Caco-2 (cell line): Measurements from ENCODE around the gene CPLX1. TPM values are rescaled to one million over a fixed set of nuclear protein-coding genes. Genes with fewer than 3 reads are reported as not detected.

ENCODE experiments used
- BruUV-seq: library from RNA; stranded (reverse); fragments of 400-500 nt; replicated peaks from 2 replicates; lab custom pipeline; 2021; lab: Mats Ljungman, UMichigan
- CTCF ChIA-PET: fragments of 300-600 bp; sonication (Branson Sonifier 250); formaldehyde crosslinking; loops from one replicate; lab custom pipeline; 2022; ENCODE audit warnings: antibody characterized with exemption; lab: Charles Lee
- POLR2A ChIA-PET: fragments of 300-600 bp; sonication (Branson Sonifier 250); formaldehyde crosslinking; loops from one replicate; lab custom pipeline; 2022; ENCODE audit warnings: antibody characterized with exemption; lab: Charles Lee
- DNase-seq, 2 experiments: peaks; one replicate each; pipeline versions ENCODE4 v3.0.0 to v3.0.0-alpha.2; 2020 to 2022
- H3K27me3 ChIP-seq: replicated peaks from 2 replicates; pipeline ENCODE4 v1.6.0; 2011; ENCODE audit warnings: low read length; ENCODE audit not compliant: control insufficient read depth, insufficient read depth
- H3K36me3 ChIP-seq: 2 replicates; pipeline ENCODE4 v1.5.1; 2011; ENCODE audit warnings: low read length; ENCODE audit not compliant: control insufficient read depth, insufficient read depth
- H3K4me1 ChIP-seq: fragments of 250-450 bp; sonication (Bioruptor Pico); 2 replicates; pipeline ENCODE4 v1.5.1; 2020; ENCODE audit warnings: mild to moderate bottlenecking
- H3K4me3 ChIP-seq: 2 replicates; pipeline ENCODE4 v1.5.1; 2011; ENCODE audit warnings: low read depth, mild to moderate bottlenecking, control low read depth, low read length
- H3K9me3 ChIP-seq: fragments of 250-450 bp; sonication (Bioruptor Pico); 2 replicates; pipeline ENCODE4 v1.5.1; 2020; ENCODE audit warnings: mild to moderate bottlenecking, moderate library complexity
- H3K27ac Mint-ChIP-seq: one replicate; pipeline ENCODE4 v1.8.0; 2022; ENCODE audit warnings: mixed read lengths; ENCODE audit not compliant: unreplicated experiment
- H3K27me3 Mint-ChIP-seq: one replicate; pipeline ENCODE4 v1.8.0; 2022; ENCODE audit warnings: mixed read lengths; ENCODE audit not compliant: insufficient read depth, unreplicated experiment
- H3K36me3 Mint-ChIP-seq: one replicate; pipeline ENCODE4 v1.8.0; 2022; ENCODE audit warnings: mild to moderate bottlenecking, mixed read lengths; ENCODE audit not compliant: insufficient read depth, unreplicated experiment
- H3K4me1 Mint-ChIP-seq: one replicate; pipeline ENCODE4 v1.8.0; 2022; ENCODE audit warnings: low read depth, mixed read lengths; ENCODE audit not compliant: unreplicated experiment
- H3K4me3 Mint-ChIP-seq: one replicate; pipeline ENCODE4 v1.8.0; 2022; ENCODE audit warnings: mild to moderate bottlenecking, moderate library complexity, mixed read lengths; ENCODE audit not compliant: unreplicated experiment
- H3K9me3 Mint-ChIP-seq: one replicate; pipeline ENCODE4 v1.8.0; 2022; ENCODE audit warnings: mixed read lengths; ENCODE audit not compliant: unreplicated experiment
- intact Hi-C: fragments of 100-400 bp; cut with micrococcal nuclease; formaldehyde crosslinking; loops from one replicate; pipeline ENCODE4 v1.10.0; 2022; ENCODE audit not compliant: unreplicated experiment
- total RNA-seq: library from RNA; stranded (reverse); gene quantifications from 2 replicates; pipeline ENCODE4 v1.2.3, GENCODE V29; 2022
- TF ChIP-seq, protein P1 (sequence below), 2 experiments: fragments of 200-600 bp in 1 of 2; IDR thresholded peaks; 1 replicate in 1 of 2; 2 replicates in 1 of 2; pipeline versions ENCODE4 v1.5.1 to v1.8.0; 2011 to 2022; ENCODE audit warnings: antibody characterized with exemption in 1 of 2, control low read depth in 1 of 2, inconsistent platforms in 1 of 2, low read depth in 1 of 2, low read length in 1 of 2, mild to moderate bottlenecking in 1 of 2, moderate library complexity in 1 of 2; ENCODE audit not compliant: insufficient read depth in 1 of 2, severe bottlenecking in 1 of 2, unreplicated experiment in 1 of 2

Gene CPLX1
- total RNA-seq, 1 experiment from 2014 or later: 20.9 TPM

DNA sequence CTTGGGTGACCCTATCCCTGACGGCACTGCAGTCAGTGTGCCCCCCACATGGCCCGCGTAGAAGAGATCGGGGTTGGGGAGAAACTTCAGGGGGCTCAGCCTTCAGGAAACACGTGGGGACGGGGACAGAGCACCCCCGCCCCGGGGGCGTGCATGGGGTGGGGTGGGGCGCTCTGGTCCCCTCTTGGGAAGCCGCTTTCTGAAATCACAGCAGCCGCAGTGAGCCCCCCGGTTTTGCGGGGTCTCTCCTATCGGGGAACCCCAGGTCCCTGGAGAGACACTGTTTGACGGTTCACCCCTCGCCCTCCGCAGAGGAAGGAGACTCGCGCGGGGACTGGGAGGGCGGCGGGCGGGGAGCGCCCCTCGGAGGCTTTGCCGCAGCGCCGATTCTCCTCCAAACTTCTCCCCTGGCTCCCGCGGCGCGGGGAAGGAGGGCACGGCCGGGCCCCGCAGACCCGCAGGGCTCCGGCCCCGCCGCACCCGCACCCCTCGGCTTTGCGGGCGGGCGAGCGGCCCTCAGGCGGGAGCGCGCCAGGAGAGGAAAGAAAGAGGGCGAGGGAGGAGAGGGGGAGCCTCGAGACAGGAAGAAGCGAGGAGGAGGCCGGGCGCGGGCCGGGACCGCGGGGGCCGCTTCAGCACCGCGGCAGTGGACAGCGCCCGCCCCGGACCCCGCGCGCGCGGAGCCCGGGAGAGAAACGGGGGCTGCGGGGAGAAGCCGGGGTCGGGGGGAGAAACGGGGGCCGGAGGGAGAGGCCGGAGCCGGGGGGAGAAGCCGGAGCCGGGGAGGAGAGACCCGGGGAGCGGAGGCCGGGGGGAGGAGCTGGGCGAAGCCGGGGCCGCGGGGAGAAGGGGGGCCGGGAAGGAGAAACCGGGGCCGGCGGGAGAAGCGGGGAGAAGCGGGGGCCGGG is 612 bp downstream of the CPLX1 start:
- H3K4me3 ChIP-seq: peak overlapping the region; percentile 43

DNA sequence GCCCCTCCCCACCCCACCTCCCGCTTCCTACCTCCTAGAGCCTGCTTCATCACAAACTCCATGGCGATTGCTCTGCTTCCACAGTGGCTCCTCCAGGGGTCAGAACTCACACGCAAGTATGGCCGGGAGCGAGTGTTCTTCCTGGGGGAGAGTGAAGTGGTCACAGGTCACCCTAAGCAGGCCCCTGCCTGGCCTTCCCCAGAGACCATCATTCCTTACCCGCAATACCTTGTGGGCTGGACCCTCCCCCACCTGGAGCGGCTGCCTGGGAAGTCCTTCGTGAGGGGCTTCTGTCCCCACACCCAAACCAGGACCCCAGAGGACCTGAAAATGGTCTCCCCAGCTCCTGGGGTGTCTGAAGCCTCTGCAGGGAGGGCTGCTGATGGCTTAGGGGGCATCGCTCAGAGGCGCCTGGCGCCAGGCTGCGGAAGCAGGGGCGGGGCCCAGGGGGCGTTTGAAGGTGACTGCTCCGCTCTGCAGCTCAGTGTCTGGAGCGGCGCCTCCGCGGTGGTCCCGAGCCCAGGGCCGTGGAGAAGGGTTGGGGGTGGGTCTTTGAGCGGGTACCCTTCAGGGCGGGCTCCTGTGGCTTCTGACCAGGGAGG is 1.4 kb downstream of the CPLX1 start:
- Mint-ChIP-seq H3K4me3 (peak overlapping the region; percentile 59), H3K4me1 (no peaks in the 10 kb centered on the region), H3K9me3 (no peaks in the 10 kb centered on the region), H3K36me3 (no peaks in the 10 kb centered on the region), H3K27ac (no peak overlapping the region), H3K27me3 (peaks cover 10% of the 10 kb centered on the region)
- no TSS peak for BruUV-seq
- H3K4me3 ChIP-seq: no peak overlapping the region; the same call in 1 of the 2 replicates
- H3K36me3 ChIP-seq: no peaks in the 10 kb centered on the region
- TF ChIP-seq, protein P1, sequence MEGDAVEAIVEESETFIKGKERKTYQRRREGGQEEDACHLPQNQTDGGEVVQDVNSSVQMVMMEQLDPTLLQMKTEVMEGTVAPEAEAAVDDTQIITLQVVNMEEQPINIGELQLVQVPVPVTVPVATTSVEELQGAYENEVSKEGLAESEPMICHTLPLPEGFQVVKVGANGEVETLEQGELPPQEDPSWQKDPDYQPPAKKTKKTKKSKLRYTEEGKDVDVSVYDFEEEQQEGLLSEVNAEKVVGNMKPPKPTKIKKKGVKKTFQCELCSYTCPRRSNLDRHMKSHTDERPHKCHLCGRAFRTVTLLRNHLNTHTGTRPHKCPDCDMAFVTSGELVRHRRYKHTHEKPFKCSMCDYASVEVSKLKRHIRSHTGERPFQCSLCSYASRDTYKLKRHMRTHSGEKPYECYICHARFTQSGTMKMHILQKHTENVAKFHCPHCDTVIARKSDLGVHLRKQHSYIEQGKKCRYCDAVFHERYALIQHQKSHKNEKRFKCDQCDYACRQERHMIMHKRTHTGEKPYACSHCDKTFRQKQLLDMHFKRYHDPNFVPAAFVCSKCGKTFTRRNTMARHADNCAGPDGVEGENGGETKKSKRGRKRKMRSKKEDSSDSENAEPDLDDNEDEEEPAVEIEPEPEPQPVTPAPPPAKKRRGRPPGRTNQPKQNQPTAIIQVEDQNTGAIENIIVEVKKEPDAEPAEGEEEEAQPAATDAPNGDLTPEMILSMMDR (IDR thresholded peaks at IDR 0.05; ENCODE audit: insufficient read depth in 1 of 2, low read depth in 1 of 2, low read length in 1 of 2, severe bottlenecking in 1 of 2, unreplicated experiment in 1 of 2): no peak
- ChIA-PET CTCF (no interaction called here), POLR2A (no interaction called here)
- intact Hi-C loops: no loop called here
- no peaks in the 10 kb centered on the region for H3K27me3 ChIP-seq
- no peak for DNase-seq
- H3K9me3 ChIP-seq: no peaks in the 10 kb centered on the region
- H3K4me1 ChIP-seq: peaks cover 4% of the 10 kb centered on the region; the same call in 1 of the 2 replicates

More for the DNA sequence above, 612 bp downstream of the CPLX1 start:
- Mint-ChIP-seq H3K4me1 (no peaks in the 10 kb centered on the region), H3K36me3 (no peaks in the 10 kb centered on the region), H3K9me3 (no peaks in the 10 kb centered on the region), H3K27ac (no peak overlapping the region), H3K27me3 (peaks cover 10% of the 10 kb centered on the region), H3K4me3 (peak overlapping the region; percentile 59)
- POLR2A ChIA-PET: no interaction called here
- Histone ChIP-seq H3K9me3 (no peaks in the 10 kb centered on the region), H3K36me3 (no peaks in the 10 kb centered on the region), H3K27me3 (no peaks in the 10 kb centered on the region), H3K4me1 (peaks cover 4% of the 10 kb centered on the region; the same call in 1 of the 2 replicates)
- CTCF ChIA-PET: no interaction called here
- intact Hi-C loops: no loop called here
- peak in 1 of 2 experiments; percentile 58 for DNase-seq
- TF ChIP-seq, protein P1 (IDR thresholded peaks at IDR 0.05; ENCODE audit: insufficient read depth in 1 of 2, low read depth in 1 of 2, low read length in 1 of 2, severe bottlenecking in 1 of 2, unreplicated experiment in 1 of 2): no peak
- BruUV-seq: no TSS peak

DNA sequence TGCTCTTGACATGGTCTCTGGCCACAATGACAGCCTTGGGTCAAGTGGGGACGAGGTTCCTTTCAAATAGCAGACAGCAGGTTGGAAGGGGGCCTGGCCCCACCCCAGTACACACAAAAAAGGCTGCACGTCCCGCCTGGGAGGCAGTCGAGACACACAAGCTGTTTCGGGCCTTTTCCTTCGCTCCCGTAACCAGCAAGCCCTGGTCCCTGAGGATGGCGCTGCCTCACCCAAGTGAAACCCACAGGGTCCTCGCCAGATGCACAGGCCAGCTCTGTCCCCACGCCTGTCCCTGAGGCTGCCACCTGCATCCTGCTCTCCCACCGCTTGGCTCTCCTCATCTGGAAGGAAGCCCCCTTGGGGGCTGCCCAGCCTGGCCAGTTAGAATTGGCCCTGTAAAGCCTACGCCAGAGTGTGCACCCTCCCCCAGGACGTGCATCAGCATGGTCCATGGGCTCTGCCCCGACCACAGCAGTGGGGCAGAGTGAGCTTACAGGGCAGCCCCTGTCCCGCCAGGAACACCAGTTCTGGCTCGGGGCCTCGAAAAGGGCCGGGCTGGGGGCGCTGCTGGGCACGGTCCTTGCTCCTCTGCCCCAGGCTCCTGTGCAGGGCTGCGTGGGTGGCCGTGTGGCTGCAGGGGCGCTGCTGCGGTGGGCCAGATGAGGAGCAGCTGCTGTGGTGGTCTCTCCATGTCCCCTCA is 2.0 kb downstream of the CPLX1 start:
- CTCF ChIA-PET: no interaction called here

More for the DNA sequence above, 2.0 kb downstream of the CPLX1 start:
- no peaks in the 10 kb centered on the region for H3K4me1 Mint-ChIP-seq
- Histone ChIP-seq H3K36me3 (no peaks in the 10 kb centered on the region), H3K27me3 (no peaks in the 10 kb centered on the region), H3K4me1 (peaks cover 4% of the 10 kb centered on the region; the same call in 1 of the 2 replicates), H3K4me3 (no peak overlapping the region), H3K9me3 (no peaks in the 10 kb centered on the region)
- no peak overlapping the region for H3K4me3 Mint-ChIP-seq
- H3K27ac Mint-ChIP-seq: no peak overlapping the region
- TF ChIP-seq, protein P1 (IDR thresholded peaks at IDR 0.05; ENCODE audit: insufficient read depth in 1 of 2, low read depth in 1 of 2, low read length in 1 of 2, severe bottlenecking in 1 of 2, unreplicated experiment in 1 of 2): no peak
- POLR2A ChIA-PET: no interaction called here
- H3K9me3 Mint-ChIP-seq: no peaks in the 10 kb centered on the region
- intact Hi-C loops: no loop called here
- peaks cover 10% of the 10 kb centered on the region for H3K27me3 Mint-ChIP-seq
- no peak for DNase-seq
- no TSS peak for BruUV-seq
- H3K36me3 Mint-ChIP-seq: no peaks in the 10 kb centered on the region
